SJSA1 (cell line): Measurements from ENCODE around the gene RHNO1. TPM values are rescaled to one million over a fixed set of nuclear protein-coding genes. Genes with fewer than 3 reads are reported as not detected.

Source experiments
- DNase-seq, 2 experiments: peaks; one replicate each; pipeline ENCODE4 v3.0.0-alpha.2; 2015 to 2020; ENCODE audit warnings: low spot score in 2 of 2, low read depth in 1 of 2
- H3K27ac ChIP-seq: fragments of 250-450 bp; sonication (Bioruptor Pico); 2 replicates; pipeline ENCODE4 v1.5.1; 2020; ENCODE audit warnings: mild to moderate bottlenecking, moderate library complexity
- H3K27me3 ChIP-seq: fragments of 250-450 bp; sonication (Bioruptor Pico); replicated peaks from 2 replicates; pipeline ENCODE4 v1.5.1; 2020; ENCODE audit warnings: mild to moderate bottlenecking, moderate library complexity
- H3K36me3 ChIP-seq: fragments of 250-450 bp; sonication (Bioruptor Pico); 2 replicates; pipeline ENCODE4 v1.5.1; 2020; ENCODE audit warnings: mild to moderate bottlenecking
- H3K4me1 ChIP-seq: fragments of 250-450 bp; sonication (Bioruptor Pico); replicated peaks from 2 replicates; pipeline ENCODE4 v1.6.1; 2021; ENCODE audit warnings: mild to moderate bottlenecking
- H3K4me3 ChIP-seq: fragments of 250-450 bp; sonication (Bioruptor Pico); 2 replicates; pipeline ENCODE4 v1.5.1; 2020; ENCODE audit warnings: mild to moderate bottlenecking
- H3K9me3 ChIP-seq: fragments of 250-450 bp; sonication (Bioruptor Pico); replicated peaks from 2 replicates; pipeline ENCODE4 v1.5.1; 2020; ENCODE audit warnings: mild to moderate bottlenecking
- total RNA-seq: library from RNA; depleted of rRNA; stranded (reverse); fragments of >200 nt; shearing (Covaris generic); gene quantifications from 2 replicates; pipeline ENCODE4 v1.2.3, GENCODE V29; 2014; rRNA removed

The RHNO1 gene
- total RNA-seq, 1 experiment from 2014 or later, result 58.1 TPM

- Histone ChIP-seq H3K9me3 (no peaks in the 10 kb centered on the region), H3K36me3 (peaks cover 75% of the 10 kb centered on the region), H3K27me3 (no peaks in the 10 kb centered on the region), H3K27ac (no peak overlapping the region), H3K4me3 (no peak overlapping the region), H3K4me1 (no peaks in the 10 kb centered on the region)
- DNase-seq, result no peak
Measured at GRCh38 chr12:2937500-2937899, 60.5 kb downstream of the RHNO1 start.

Other genes starting within 250 kb of the RHNO1 start
- gene FKBP4, start 82.3 kb upstream of the RHNO1 start, total RNA-seq, result 81.8 and 91.1 TPM in 2 replicates
- 19.7 and 22.7 TPM in 2 replicates for gene ITFG2, start 64.6 kb upstream of the RHNO1 start, total RNA-seq
- 0.32 TPM in 1 of 2 replicates, not detected in the other for gene NRIP2, start 42.2 kb upstream of the RHNO1 start, total RNA-seq
- not detected in 2 replicates for gene TEX52, start 20.2 kb upstream of the RHNO1 start, total RNA-seq
- 55.9 and 66.4 TPM in 2 replicates for gene FOXM1, start within 50 bp of the RHNO1 start, total RNA-seq
- gene TULP3, start 13.7 kb downstream of the RHNO1 start, total RNA-seq, result 26.8 and 39.7 TPM in 2 replicates
- 36.6 and 51.2 TPM in 2 replicates for gene TEAD4, start 82.2 kb downstream of the RHNO1 start, total RNA-seq
- 21.5 and 23.0 TPM in 2 replicates for gene TSPAN9, start 200.2 kb downstream of the RHNO1 start, total RNA-seq